Neutrophil (primary cell): ENCODE results near the gene CEP41.
"Not testable (repeated sequence)": the region's sequence is repeated elsewhere in the genome, so short reads cannot be mapped to it uniquely, and the experiment has no call there.

Source experiments
- H3K27ac ChIP-seq: fragments of 200-600 bp; sonication (generic); 2 replicates; pipeline ENCODE4 v1.5.1; 2016; ENCODE audit warnings: mild to moderate bottlenecking, moderate library complexity
- H3K27me3 ChIP-seq: fragments of 200-600 bp; sonication (generic); 2 replicates; pipeline ENCODE4 v1.6.0; 2016; ENCODE audit warnings: mild to moderate bottlenecking
- H3K36me3 ChIP-seq: fragments of 200-600 bp; sonication (generic); 2 replicates; pipeline ENCODE4 v1.5.1; 2017
- H3K4me1 ChIP-seq, 2 experiments: fragments of 200-600 bp in 1 of 2; sonication (generic) in 1 of 2; 1 replicate in 1 of 2; 2 replicates in 1 of 2; pipeline versions ENCODE4 v1.5.1 to v1.6.1; 2013 to 2016; ENCODE audit warnings: low read depth in 1 of 2, low read length in 1 of 2, mild to moderate bottlenecking in 1 of 2, moderate library complexity in 1 of 2; ENCODE audit not compliant: control insufficient read depth in 1 of 2, insufficient read depth in 1 of 2
- H3K4me3 ChIP-seq, 2 experiments: fragments of 200-600 bp in 1 of 2; sonication (generic) in 1 of 2; 1 replicate in 1 of 2; 2 replicates in 1 of 2; pipeline ENCODE4 v1.5.1; 2013 to 2016; ENCODE audit warnings: low read depth in 1 of 2, low read length in 1 of 2, mild to moderate bottlenecking in 1 of 2, moderate library complexity in 1 of 2
- H3K9me3 ChIP-seq: fragments of 200-600 bp; sonication (generic); 2 replicates; pipeline ENCODE4 v1.5.1; 2016
- CTCF ChIP-seq: fragments of 200-600 bp; sonication (generic); IDR thresholded peaks from 2 replicates; pipeline ENCODE4 v1.5.1; 2016; ENCODE audit warnings: antibody characterized with exemption

CEP41 gene

DNA sequence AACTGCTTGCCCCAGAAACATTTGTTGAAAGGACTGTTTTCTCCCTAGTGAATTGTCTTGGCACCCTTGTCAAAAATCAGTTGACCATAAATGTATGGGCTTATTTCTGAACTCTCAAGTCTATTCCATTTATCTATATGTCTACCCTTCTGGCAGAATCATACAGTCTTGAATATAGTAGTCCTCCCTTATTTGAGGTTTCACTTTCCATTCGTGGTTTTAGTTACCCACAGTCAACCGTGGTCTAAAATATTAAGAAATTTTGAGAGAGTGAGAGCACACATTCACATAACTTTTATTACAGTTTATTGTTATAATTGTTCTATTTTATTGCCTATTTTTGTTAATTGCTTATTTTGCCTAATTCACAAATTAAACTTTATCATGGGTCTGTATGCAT is 17.4 kb upstream of the CEP41 start:
- Histone ChIP-seq H3K4me3 (no peak overlapping the region), H3K27ac (no peak overlapping the region), H3K27me3 (no peaks in the 10 kb centered on the region), H3K4me1 (no peaks in the 10 kb centered on the region), H3K36me3 (no peaks in the 10 kb centered on the region), H3K9me3 (no peaks in the 10 kb centered on the region)
- no peak for TF ChIP-seq CTCF

DNA sequence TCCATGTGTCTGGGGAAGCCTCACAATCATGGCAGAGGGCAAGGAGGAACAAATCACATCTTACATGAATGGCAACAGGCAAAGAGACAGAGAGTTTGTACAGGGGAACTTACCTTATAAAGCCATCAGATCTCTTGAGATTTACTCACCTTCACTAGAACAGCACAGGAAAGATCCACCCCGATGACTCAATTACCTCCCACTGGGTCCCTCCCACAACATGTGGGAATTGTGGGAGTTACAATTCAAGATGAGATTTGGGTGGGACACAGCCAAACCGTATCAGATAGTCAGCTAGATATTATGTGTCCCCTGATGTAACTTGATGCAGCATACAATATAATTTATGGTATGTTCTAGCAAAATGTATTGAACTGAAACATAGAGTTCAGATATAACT is 14.1 kb upstream of the CEP41 start:
- no peak overlapping the region for H3K27ac ChIP-seq
- no peaks in the 10 kb centered on the region for H3K4me1 ChIP-seq
- H3K4me3 ChIP-seq, result no peak overlapping the region
- H3K9me3 ChIP-seq, result no peaks in the 10 kb centered on the region
- H3K36me3 ChIP-seq, result no peaks in the 10 kb centered on the region
- no peak for TF ChIP-seq CTCF
- no peaks in the 10 kb centered on the region for H3K27me3 ChIP-seq

GRCh38 chr7:130452951-130453350 is 12.1 kb upstream of the CEP41 start:
- no peak for TF ChIP-seq CTCF
- Histone ChIP-seq H3K4me1 (no peaks in the 10 kb centered on the region), H3K9me3 (no peaks in the 10 kb centered on the region), H3K4me3 (no peak overlapping the region), H3K27ac (no peak overlapping the region), H3K27me3 (no peaks in the 10 kb centered on the region), H3K36me3 (no peaks in the 10 kb centered on the region)

- H3K27ac ChIP-seq, H3K4me1 ChIP-seq, H3K36me3 ChIP-seq, H3K27me3 ChIP-seq, H3K9me3 ChIP-seq, H3K4me3 ChIP-seq: not testable (repeated sequence)
Observed at GRCh38 chr7:130451344-130451743, 10.5 kb upstream of the CEP41 start.

DNA sequence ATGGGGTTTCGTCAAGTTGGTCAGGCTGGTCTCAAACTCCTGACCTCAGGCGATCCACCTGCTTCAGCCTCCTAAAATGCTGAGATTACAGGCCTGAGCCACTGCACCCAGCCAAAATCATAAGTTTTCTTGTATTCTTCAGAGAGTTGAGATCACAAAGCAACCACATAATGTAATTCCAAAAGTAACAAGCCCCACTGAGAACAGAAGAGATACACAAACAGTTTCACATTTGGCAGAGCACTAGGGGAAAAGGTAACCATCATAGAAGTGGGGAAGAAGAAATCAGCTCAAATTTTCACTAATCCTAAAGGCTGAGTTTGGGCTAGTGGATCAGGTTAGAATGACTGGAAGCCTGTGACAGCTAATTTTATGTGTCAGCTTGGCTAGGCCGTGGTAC is 5.4 kb upstream of the CEP41 start:
- H3K36me3 ChIP-seq, result no peaks in the 10 kb centered on the region
- no peaks in the 10 kb centered on the region for H3K9me3 ChIP-seq
- H3K27ac ChIP-seq, result no peak overlapping the region
- H3K4me3 ChIP-seq, result no peak overlapping the region
- peaks cover 2 to 5% of the 10 kb centered on the region in 2 experiments for H3K4me1 ChIP-seq
- TF ChIP-seq CTCF, result no peak
- H3K27me3 ChIP-seq, result no peaks in the 10 kb centered on the region

- Histone ChIP-seq H3K36me3 (no peaks in the 10 kb centered on the region), H3K4me3 (no peak overlapping the region), H3K9me3 (no peaks in the 10 kb centered on the region), H3K27ac (no peak overlapping the region), H3K4me1 (peaks cover 5 to 6% of the 10 kb centered on the region in 2 experiments), H3K27me3 (no peaks in the 10 kb centered on the region)
- TF ChIP-seq CTCF, result no peak
Observed at GRCh38 chr7:130444751-130445407, 4.1 kb upstream of the CEP41 start.
